H1 (cell line): ENCODE data around the gene LSM7. TPM values are rescaled to one million over a fixed set of nuclear protein-coding genes. Genes with fewer than 3 reads are reported as not detected.

Experiments used
- CTCF ChIA-PET: fragments of 300-600 bp; sonication (Branson Sonifier 250); formaldehyde crosslinking; loops from one replicate; lab custom pipeline; 2021; ENCODE audit not compliant: partially characterized antibody; lab: Charles Lee
- POLR2A ChIA-PET: fragments of 300-600 bp; sonication (Branson Sonifier 250); formaldehyde crosslinking; loops from one replicate; lab custom pipeline; 2021; ENCODE audit warnings: inconsistent platforms; ENCODE audit not compliant: partially characterized antibody; lab: Charles Lee
- DNase-seq, 2 experiments: peaks; one replicate each; pipeline versions ENCODE4 v3.0.0 to v3.0.0-alpha.2; 2010 to 2022; ENCODE audit warnings: low spot score in 2 of 2, low read depth in 1 of 2, mixed read lengths in 1 of 2
- FAIRE-seq: peaks from 2 replicates; lab custom pipeline; 2011; peaks lifted over from hg19 to GRCh38; lab: Jason Lieb, UNC
- H2AFZ ChIP-seq: 2 replicates; pipeline ENCODE4 v1.8.1; 2012; ENCODE audit warnings: low read length, inconsistent platforms
- H2AK5ac ChIP-seq: 2 replicates; pipeline ENCODE4 v1.6.1; 2013; ENCODE audit warnings: low read depth, low read length
- H2BK120ac ChIP-seq: replicated peaks from 2 replicates; pipeline ENCODE3; 2013; ENCODE audit warnings: low read depth, low read length, inconsistent platforms
- H2BK12ac ChIP-seq: 2 replicates; pipeline ENCODE4 v1.6.1; 2013; ENCODE audit warnings: low read depth, low read length
- H2BK15ac ChIP-seq: 2 replicates; pipeline ENCODE4 v1.6.1; 2013; ENCODE audit warnings: low read length
- H2BK20ac ChIP-seq: 2 replicates; pipeline ENCODE4 v1.6.1; 2013; ENCODE audit warnings: low read length
- H2BK5ac ChIP-seq: 2 replicates; pipeline ENCODE4 v1.6.1; 2013; ENCODE audit warnings: low read depth, low read length
- H3K14ac ChIP-seq: 2 replicates; pipeline ENCODE4 v1.6.1; 2013; ENCODE audit warnings: inconsistent platforms; ENCODE audit not compliant: insufficient read length
- H3K18ac ChIP-seq: 2 replicates; pipeline ENCODE4 v1.6.1; 2013; ENCODE audit warnings: low read length; ENCODE audit errors: extremely low read depth
- H3K23ac ChIP-seq: 2 replicates; pipeline ENCODE4 v1.6.1; 2013; ENCODE audit warnings: inconsistent platforms; ENCODE audit not compliant: insufficient read length
- H3K23me2 ChIP-seq: 2 replicates; pipeline ENCODE4 v1.6.1; 2013; ENCODE audit warnings: low read depth, low read length
- H3K27ac ChIP-seq: 2 replicates; pipeline ENCODE4 v1.6.1; 2011; ENCODE audit warnings: low read depth, low read length, inconsistent platforms
- H3K27me3 ChIP-seq, 4 experiments: replicated peaks in 1 of 4; 1 replicate in 1 of 4; 2 replicates in 3 of 4; pipeline versions ENCODE4 v1.6.1 to v1.8.1; 2011 to 2013; ENCODE audit warnings: low read length in 3 of 4, mild to moderate bottlenecking in 3 of 4, inconsistent platforms in 2 of 4, mixed read lengths in 2 of 4, moderate library complexity in 1 of 4; ENCODE audit not compliant: control insufficient read depth in 3 of 4, insufficient read depth in 3 of 4; ENCODE audit errors: extremely low read depth in 1 of 4
- H3K36me3 ChIP-seq, 4 experiments: 2 replicates each; pipeline versions ENCODE4 v1.6.1 to v1.8.1; 2011 to 2013; ENCODE audit warnings: mild to moderate bottlenecking in 4 of 4, low read length in 3 of 4, moderate library complexity in 2 of 4, control low read depth in 1 of 4, inconsistent platforms in 1 of 4; ENCODE audit not compliant: insufficient read depth in 4 of 4, control insufficient read depth in 2 of 4
- H3K4ac ChIP-seq: replicated peaks from 2 replicates; pipeline ENCODE3; 2013; ENCODE audit warnings: low read length, low read depth, mixed read lengths, inconsistent platforms; ENCODE audit not compliant: insufficient read length
- H3K4me1 ChIP-seq, 4 experiments: replicated peaks in 1 of 4; 1 replicate in 1 of 4; 2 replicates in 3 of 4; pipeline versions ENCODE4 v1.6.1 to v1.8.1; 2011 to 2013; ENCODE audit warnings: low read length in 3 of 4, inconsistent platforms in 2 of 4, mixed read lengths in 1 of 4; ENCODE audit not compliant: insufficient read depth in 4 of 4, control insufficient read depth in 3 of 4
- H3K4me2 ChIP-seq, 2 experiments: 2 replicates each; pipeline versions ENCODE4 v1.6.1 to v1.8.1; 2011 to 2013; ENCODE audit warnings: low read depth in 2 of 2, low read length in 2 of 2, control low read depth in 1 of 2, inconsistent platforms in 1 of 2, mild to moderate bottlenecking in 1 of 2; ENCODE audit not compliant: insufficient read depth in 1 of 2
- H3K4me3 ChIP-seq, 4 experiments: fragments of 200-600, 300-600 bp in 1 of 4; sonication (generic), shearing (Covaris generic), sonication (Bioruptor Twin) in 1 of 4; 2 replicates each; pipeline versions ENCODE4 v1.5.1 to v1.8.1; 2011 to 2016; ENCODE audit warnings: low read length in 4 of 4, low read depth in 3 of 4, control low read depth in 2 of 4, inconsistent platforms in 2 of 4, mild to moderate bottlenecking in 2 of 4, mixed read lengths in 1 of 4, moderate library complexity in 1 of 4; ENCODE audit not compliant: insufficient read depth in 2 of 4; ENCODE audit errors: extremely low read depth in 1 of 4
- H3K56ac ChIP-seq: replicated peaks from 2 replicates; pipeline ENCODE3; 2013; ENCODE audit warnings: low read depth, mild to moderate bottlenecking, mixed read lengths, low read length, inconsistent platforms; ENCODE audit not compliant: insufficient read length
- H3K79me1 ChIP-seq: 2 replicates; pipeline ENCODE4 v1.6.1; 2013; ENCODE audit warnings: low read depth, low read length, control low read depth
- H3K79me2 ChIP-seq, 2 experiments: 2 replicates each; pipeline versions ENCODE4 v1.6.1 to v1.8.1; 2012 to 2013; ENCODE audit warnings: low read length in 2 of 2, mild to moderate bottlenecking in 2 of 2, inconsistent platforms in 1 of 2; ENCODE audit not compliant: insufficient read depth in 2 of 2, control insufficient read depth in 1 of 2
- H3K9ac ChIP-seq, 4 experiments: replicated peaks in 1 of 4; 1 replicate in 1 of 4; 2 replicates in 3 of 4; pipeline versions ENCODE4 v1.6.1 to v1.8.1; 2011 to 2013; ENCODE audit warnings: low read depth in 3 of 4, low read length in 3 of 4, control low read depth in 2 of 4, mild to moderate bottlenecking in 2 of 4, moderate library complexity in 2 of 4, inconsistent platforms in 1 of 4; ENCODE audit errors: extremely low read depth in 1 of 4
- H3K9me3 ChIP-seq, 2 experiments: 2 replicates each; pipeline versions ENCODE4 v1.6.1 to v1.8.1; 2012 to 2013; ENCODE audit warnings: mild to moderate bottlenecking in 2 of 2, moderate library complexity in 2 of 2, control low read depth in 1 of 2, inconsistent platforms in 1 of 2, low read depth in 1 of 2, low read length in 1 of 2, mixed read lengths in 1 of 2; ENCODE audit not compliant: insufficient read depth in 2 of 2
- H4K20me1 ChIP-seq, 2 experiments: replicated peaks in 1 of 2; 2 replicates each; pipeline versions ENCODE3 to v1.8.1; 2011 to 2013; ENCODE audit warnings: inconsistent platforms in 2 of 2, low read length in 2 of 2, mild to moderate bottlenecking in 1 of 2; ENCODE audit not compliant: insufficient read depth in 2 of 2, control insufficient read depth in 1 of 2
- H4K5ac ChIP-seq: 2 replicates; pipeline ENCODE4 v1.6.1; 2013; ENCODE audit warnings: low read length, low read depth, mixed read lengths, inconsistent platforms; ENCODE audit not compliant: insufficient read length
- H4K8ac ChIP-seq: 2 replicates; pipeline ENCODE4 v1.8.0; 2013; ENCODE audit warnings: mild to moderate bottlenecking, moderate library complexity, low read length, inconsistent platforms; ENCODE audit not compliant: insufficient read depth; ENCODE audit errors: extremely low read depth
- H4K91ac ChIP-seq: replicated peaks from 2 replicates; pipeline ENCODE3; 2013; ENCODE audit warnings: low read length, mixed read lengths, inconsistent platforms; ENCODE audit not compliant: insufficient read length
- BRCA1 ChIP-seq: IDR thresholded peaks from 2 replicates; pipeline ENCODE4 v1.6.1; 2012; ENCODE audit warnings: low read depth, low read length, improper control_type of control experiment
- E2F6 ChIP-seq: IDR thresholded peaks from 2 replicates; pipeline ENCODE4 v1.6.1; 2012; ENCODE audit warnings: inconsistent platforms
- JUN ChIP-seq: IDR thresholded peaks from 2 replicates; pipeline ENCODE4 v1.6.1; 2011; ENCODE audit warnings: low read depth, mild to moderate bottlenecking, improper control_type of control experiment, low read length
- MAX ChIP-seq: IDR thresholded peaks from 2 replicates; pipeline ENCODE4 v1.6.1; 2012; ENCODE audit warnings: inconsistent platforms
- RFX5 ChIP-seq: IDR thresholded peaks from 2 replicates; pipeline ENCODE4 v1.6.1; 2011; ENCODE audit warnings: low read depth, low read length, improper control_type of control experiment, borderline replicate concordance
- SP4 ChIP-seq: IDR thresholded peaks from 2 replicates; pipeline ENCODE4 v1.6.1; 2012; ENCODE audit warnings: low read length, inconsistent platforms
- USF2 ChIP-seq: IDR thresholded peaks from 2 replicates; pipeline ENCODE4 v1.6.1; 2011; ENCODE audit warnings: low read length, improper control_type of control experiment
- WGBS, 2 experiments: shearing (Covaris generic) in 1 of 2; methylation state at CpG; one replicate each; pipeline versions ENCODE4 v1.1.6 to v1.1.7; 2013 to 2015; ENCODE audit warnings: low lambda C conversion rate in 2 of 2, mixed read lengths in 2 of 2, inconsistent platforms in 1 of 2, low coverage in 1 of 2, missing lambda C conversion rate in 1 of 2; ENCODE audit not compliant: insufficient replicate concordance in 2 of 2, insufficient coverage in 1 of 2, insufficient read length in 1 of 2; ENCODE audit errors: extremely low coverage in 1 of 2, missing lambda C conversion rate in 1 of 2; 5-methylcytosine and 5-hydroxymethylcytosine counted together
- polyA plus RNA-seq, 7 experiments: library from polyadenylated mRNA; depleted of rRNA in 3 of 7; stranded (reverse) in 5 of 7; unstranded in 2 of 7; fragments of >200 nt in 5 of 7; fragments of 200-250 nt in 2 of 7; gene quantifications; 1 replicate in 5 of 7; 2 replicates in 1 of 7; 4 replicates in 1 of 7; pipeline versions ENCODE4 v1.2.1 to v1.2.3, GENCODE V29; 2011 to 2013; ENCODE audit warnings: missing spikeins in 2 of 7, mixed read lengths in 2 of 7
- total RNA-seq: library from RNA; stranded (reverse); fragmentation: NEBNext Ultra II Directional; extraction: Animal tissue kit (Norgen Biotek cat#: 25700); gene quantifications from 2 replicates; pipeline ENCODE4 v1.2.1, GENCODE V29; 2021

Gene LSM7
- total and polyA plus RNA-seq, 2 of the 8 experiments (the other 6 are each of a cell fraction or from before 2014, with no cell fraction given), result 228 to 1,335 TPM

- Histone ChIP-seq H3K23ac (no peak overlapping the region), H3K18ac (no peak overlapping the region), H2BK5ac (no peak overlapping the region), H3K4me3 (no peak overlapping the region), H2BK15ac (no peak overlapping the region), H4K5ac (no peak overlapping the region), H4K91ac (no peak overlapping the region), H3K9me3 (no peaks in the 10 kb centered on the region), H3K23me2 (peaks cover 2% of the 10 kb centered on the region; the same call in 1 of the 2 replicates), H2BK20ac (no peak overlapping the region), H3K27me3 (peaks cover 7 to 30% (median 23%) of the 10 kb centered on the region in 4 experiments), H2AK5ac (no peak overlapping the region), H3K79me1 (no peaks in the 10 kb centered on the region), H2BK12ac (no peak overlapping the region), H4K8ac (no peak overlapping the region), H3K9ac (no peak overlapping the region), H2BK120ac (no peak overlapping the region), H3K79me2 (no peaks in the 10 kb centered on the region), H3K4ac (no peak overlapping the region), H3K56ac (no peak overlapping the region), H2AFZ (no peak overlapping the region), H3K36me3 (no peaks in the 10 kb centered on the region), H3K4me2 (no peak overlapping the region), H4K20me1 (peaks cover 0 to 3% of the 10 kb centered on the region in 2 experiments), H3K14ac (no peak overlapping the region), H3K4me1 (peaks cover 0 to 13% (median 1%) of the 10 kb centered on the region in 4 experiments; a peak in 4 of 7 replicates), H3K27ac (no peak overlapping the region)
- CTCF ChIA-PET, result interaction anchor here (0.6 to 9.8 kb wide), 6 partner anchors 9 to 694 kb away, joined by 3 to 106 read pairs (median 4); no protein-coding TSS in a partner anchor
- no peak for DNase-seq
- no peak for FAIRE-seq
- WGBS, 2 experiments, result 92% methylated on average over 4 of the region's 4 CpGs; no CpG with 5 or more reads in 1 of the 2 experiments
- TF ChIP-seq SP4, result no peak
- TF ChIP-seq BRCA1, result no peak
- no peak for TF ChIP-seq E2F6
- TF ChIP-seq RFX5, result no peak
- no peak for TF ChIP-seq USF2
- no peak for TF ChIP-seq JUN
- no peak for TF ChIP-seq MAX
- POLR2A ChIA-PET, result interaction anchor here (1.0 to 4.4 kb wide), 4 partner anchors 9 to 41 kb away, joined by 3 to 16 read pairs (median 3); no protein-coding TSS in a partner anchor
These were observed 17.3 kb downstream of the LSM7 start for GRCh38 chr19:2311093-2311492.
